Body of pancreas (tissue), 4 donors: ENCODE measurements around the gene RHBG. TPM values are rescaled to one million over a fixed set of nuclear protein-coding genes. Genes with fewer than 3 reads are reported as not detected.
"Not testable (repeated sequence)": the region's sequence is repeated elsewhere in the genome, so short reads cannot be mapped to it uniquely, and the experiment has no call there.

ENCODE experiments used
- ATAC-seq: fragments of 150-250 bp; one replicate; pipeline ENCODE4 v1.9.1; 2016
- DNase-seq, 4 donors: peaks; one replicate each; pipeline ENCODE4 v3.0.0-alpha.2; 2019
- H3K27ac ChIP-seq, 4 donors: fragments of 200-600 bp; sonication (generic); 1 replicate in 3 of 4; 2 replicates in 1 of 4; pipeline versions ENCODE4 v1.5.1 to v1.6.1; 2016 to 2019; ENCODE audit warnings: mild to moderate bottlenecking in 1 of 4, mixed read lengths in 1 of 4, moderate library complexity in 1 of 4
- H3K27me3 ChIP-seq, 2 donors: fragments of 200-600 bp; sonication (generic); one replicate each; pipeline ENCODE4 v1.6.0; 2016; ENCODE audit warnings: mild to moderate bottlenecking in 1 of 2
- H3K36me3 ChIP-seq, 2 donors: fragments of 200-600 bp; sonication (generic); replicated peaks in 1 of 2; 2 replicates each; pipeline ENCODE4 v1.5.1; 2016; ENCODE audit warnings: low read depth in 2 of 2; ENCODE audit not compliant: insufficient read depth in 1 of 2
- H3K4me1 ChIP-seq: fragments of 200-600 bp; sonication (generic); one replicate; pipeline ENCODE4 v1.6.0; 2016
- H3K4me3 ChIP-seq, 2 donors: fragments of 200-600 bp; sonication (generic); 1 replicate in 1 of 2; 2 replicates in 1 of 2; pipeline ENCODE4 v1.5.1; 2016 to 2019
- H3K9me3 ChIP-seq, 3 donors: fragments of 200-600 bp; sonication (generic); 1 replicate in 2 of 3; 2 replicates in 1 of 3; pipeline ENCODE4 v1.5.1; 2016
- POLR2A ChIP-seq, 3 donors: fragments of 450-650 bp; IDR thresholded peaks; one replicate each; pipeline ENCODE4 v1.6.1; 2016; ENCODE audit warnings: antibody characterized with exemption in 3 of 3, mild to moderate bottlenecking in 2 of 3
- WGBS, 2 donors: methylation state at CpG; one replicate each; pipeline ENCODE4 v1.1.5; 2017; 5-methylcytosine and 5-hydroxymethylcytosine counted together
- intact Hi-C: fragments of 100-400 bp; cut with DNase I; formaldehyde crosslinking; loops from one replicate; pipeline ENCODE4 v1.15.1; 2023
- total RNA-seq, 2 donors: library from RNA; depleted of rRNA; stranded (reverse); fragments of >200 nt; gene quantifications; one replicate each; pipeline ENCODE4 v1.1.0, GENCODE V29; 2016
- TF ChIP-seq, protein P1 (sequence below), 7 experiments: fragments of 450-650 bp in 4 of 7; fragments of 200-600 bp in 3 of 7; sonication (generic) in 3 of 7; IDR thresholded peaks; one replicate each; pipeline ENCODE4 v1.5.1; 2016 to 2019; ENCODE audit warnings: antibody characterized with exemption in 7 of 7

Gene RHBG
- total RNA-seq, 2 donors from 2014 or later = 3.3 TPM; not detected in 1

- DNase-seq = no peak
- no peak for ATAC-seq
- intact Hi-C loops = no loop called here
- H3K9me3 ChIP-seq = no peaks in the 10 kb centered on the region
- no peaks in the 10 kb centered on the region for H3K36me3 ChIP-seq
- H3K4me1 ChIP-seq = no peaks in the 10 kb centered on the region
- H3K27me3 ChIP-seq = no peaks in the 10 kb centered on the region
- 52 to 59% methylated on average over 3 of the region's 3 CpGs for WGBS, 2 donors
- H3K4me3 ChIP-seq = no peak overlapping the region
- no peak for TF ChIP-seq POLR2A (IDR thresholded peaks at IDR 0.05)
- TF ChIP-seq, protein P1, sequence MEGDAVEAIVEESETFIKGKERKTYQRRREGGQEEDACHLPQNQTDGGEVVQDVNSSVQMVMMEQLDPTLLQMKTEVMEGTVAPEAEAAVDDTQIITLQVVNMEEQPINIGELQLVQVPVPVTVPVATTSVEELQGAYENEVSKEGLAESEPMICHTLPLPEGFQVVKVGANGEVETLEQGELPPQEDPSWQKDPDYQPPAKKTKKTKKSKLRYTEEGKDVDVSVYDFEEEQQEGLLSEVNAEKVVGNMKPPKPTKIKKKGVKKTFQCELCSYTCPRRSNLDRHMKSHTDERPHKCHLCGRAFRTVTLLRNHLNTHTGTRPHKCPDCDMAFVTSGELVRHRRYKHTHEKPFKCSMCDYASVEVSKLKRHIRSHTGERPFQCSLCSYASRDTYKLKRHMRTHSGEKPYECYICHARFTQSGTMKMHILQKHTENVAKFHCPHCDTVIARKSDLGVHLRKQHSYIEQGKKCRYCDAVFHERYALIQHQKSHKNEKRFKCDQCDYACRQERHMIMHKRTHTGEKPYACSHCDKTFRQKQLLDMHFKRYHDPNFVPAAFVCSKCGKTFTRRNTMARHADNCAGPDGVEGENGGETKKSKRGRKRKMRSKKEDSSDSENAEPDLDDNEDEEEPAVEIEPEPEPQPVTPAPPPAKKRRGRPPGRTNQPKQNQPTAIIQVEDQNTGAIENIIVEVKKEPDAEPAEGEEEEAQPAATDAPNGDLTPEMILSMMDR (IDR thresholded peaks at IDR 0.05) = no peak
- H3K27ac ChIP-seq = no peak overlapping the region
Observed at GRCh38 chr1:156344409-156344808, 24.6 kb upstream of the RHBG start.

DNA sequence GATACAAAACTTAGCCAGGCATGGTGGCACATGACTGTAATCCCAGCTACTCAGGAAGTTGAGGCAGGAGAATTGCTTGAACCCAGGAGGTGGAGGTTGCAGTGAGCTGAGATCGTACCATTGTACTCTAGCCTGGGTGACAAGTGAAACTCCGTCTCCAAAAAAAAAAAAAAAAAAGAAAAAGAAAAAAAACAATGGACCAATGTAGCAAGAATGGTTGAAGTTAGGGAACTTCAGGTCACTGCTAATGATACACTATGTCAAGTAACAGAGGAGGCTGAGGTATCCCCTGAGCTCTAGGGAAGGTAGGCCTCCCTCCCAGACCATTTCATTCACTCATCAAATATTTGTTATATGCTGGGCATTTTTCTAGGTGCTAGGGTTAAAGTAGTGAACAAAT lies 23.0 kb upstream of the RHBG start:
- intact Hi-C loops, H3K27ac ChIP-seq, H3K4me1 ChIP-seq, ATAC-seq, H3K36me3 ChIP-seq, H3K4me3 ChIP-seq, H3K9me3 ChIP-seq, H3K27me3 ChIP-seq, DNase-seq: not testable (repeated sequence)
- 86 to 91% methylated on average over 2 of the region's 2 CpGs for WGBS, 2 donors

- Histone ChIP-seq H3K27me3 (no peaks in the 10 kb centered on the region), H3K27ac (no peak overlapping the region), H3K4me3 (no peak overlapping the region), H3K4me1 (no peaks in the 10 kb centered on the region), H3K9me3 (no peaks in the 10 kb centered on the region), H3K36me3 (no peaks in the 10 kb centered on the region)
- DNase-seq (no peak), ATAC-seq (no peak)
- 66% methylated on average over 2 of the region's 2 CpGs for WGBS, 2 donors
- TF ChIP-seq, protein P1 (IDR thresholded peaks at IDR 0.05) = no peak
- no peak for TF ChIP-seq POLR2A (IDR thresholded peaks at IDR 0.05)
- intact Hi-C loops = no loop called here
Observed at GRCh38 chr1:156346636-156347035, 22.4 kb upstream of the RHBG start.

DNA sequence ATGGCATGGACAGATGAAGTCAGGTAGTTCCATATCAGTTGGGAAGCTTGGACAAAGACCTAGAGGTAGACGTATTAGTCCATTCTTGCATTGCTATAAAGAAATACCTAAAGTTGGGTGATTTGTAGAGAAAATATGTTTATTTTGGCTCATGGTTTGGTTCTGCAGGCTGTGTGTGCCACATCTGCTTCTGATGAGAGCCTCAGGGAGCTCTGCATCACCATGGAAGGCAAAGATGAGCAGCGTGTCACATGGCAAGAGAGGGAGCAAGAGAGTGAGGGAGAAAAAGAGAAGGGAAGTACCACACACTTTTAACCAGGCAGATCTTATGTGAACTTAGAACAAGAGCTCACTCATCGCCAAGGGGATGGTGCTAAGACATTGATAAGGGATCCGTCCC lies 21.7 kb upstream of the RHBG start:
- Histone ChIP-seq H3K9me3 (no peaks in the 10 kb centered on the region), H3K27ac (no peak overlapping the region), H3K4me3 (no peak overlapping the region), H3K4me1 (no peaks in the 10 kb centered on the region), H3K36me3 (no peaks in the 10 kb centered on the region), H3K27me3 (no peaks in the 10 kb centered on the region)
- no peak for DNase-seq
- no peak for ATAC-seq
- intact Hi-C loops = no loop called here
- 66 to 74% methylated on average over 4 of the region's 4 CpGs for WGBS, 2 donors
- TF ChIP-seq, protein P1 (IDR thresholded peaks at IDR 0.05) = no peak

- H3K36me3 ChIP-seq, H3K4me1 ChIP-seq, ATAC-seq, H3K4me3 ChIP-seq, H3K9me3 ChIP-seq, H3K27me3 ChIP-seq, H3K27ac ChIP-seq, intact Hi-C loops, DNase-seq: not testable (repeated sequence)
- 90 to 92% methylated on average over 13 of the region's 13 CpGs for WGBS, 2 donors
Observed at GRCh38 chr1:156352481-156352880, 16.5 kb upstream of the RHBG start.

DNA sequence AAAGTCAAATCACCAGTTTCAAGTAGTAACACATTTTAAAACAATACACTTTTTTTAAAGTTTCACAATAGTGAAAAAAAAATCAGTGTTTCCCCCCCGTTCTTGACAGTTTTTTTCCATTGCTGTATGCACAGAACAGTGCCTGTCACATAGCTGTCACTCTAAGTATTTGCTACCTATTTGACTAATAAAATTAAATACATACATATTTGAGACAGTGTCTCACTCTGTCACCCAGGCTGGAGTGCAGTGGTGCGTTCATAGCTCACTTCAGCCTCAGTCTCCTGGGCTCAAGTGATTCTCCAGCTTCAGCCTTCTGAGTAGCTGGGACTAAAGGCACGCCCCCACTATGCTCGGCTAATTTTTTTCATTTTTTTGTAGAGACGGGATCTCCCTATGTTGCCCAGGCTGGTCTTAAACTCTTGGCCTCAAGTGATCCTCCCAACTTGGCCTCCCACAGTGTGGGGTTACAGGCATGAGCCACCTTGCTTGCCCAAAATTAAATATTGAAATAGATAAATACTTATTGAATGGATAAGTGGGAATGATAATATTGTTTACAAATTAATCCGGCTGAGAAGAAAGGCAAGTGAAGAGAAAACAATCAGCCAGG lies 12.6 kb upstream of the RHBG start:
- DNase-seq (no peak), ATAC-seq (no peak)
- no peak overlapping the region for H3K27ac ChIP-seq
- no peaks in the 10 kb centered on the region for H3K9me3 ChIP-seq
- 25 to 27% methylated on average over 6 of the region's 6 CpGs for WGBS, 2 donors
- H3K4me1 ChIP-seq = peaks cover 9% of the 10 kb centered on the region
- intact Hi-C loops = no loop called here
- H3K36me3 ChIP-seq = no peaks in the 10 kb centered on the region
- no peaks in the 10 kb centered on the region for H3K27me3 ChIP-seq
- TF ChIP-seq, protein P1 (IDR thresholded peaks at IDR 0.05) = no peak
- TF ChIP-seq POLR2A (IDR thresholded peaks at IDR 0.05) = no peak
- no peak overlapping the region for H3K4me3 ChIP-seq
